GM18520 (cell line): ENCODE measurements around the gene TRPV2.

ENCODE experiments used
- ATAC-seq: cut with Tn5 transposase; IDR thresholded peaks from one replicate; pipeline ENCODE4 v1.9.1; 2021; ENCODE audit not compliant: unreplicated experiment

TRPV2 gene

DNA sequence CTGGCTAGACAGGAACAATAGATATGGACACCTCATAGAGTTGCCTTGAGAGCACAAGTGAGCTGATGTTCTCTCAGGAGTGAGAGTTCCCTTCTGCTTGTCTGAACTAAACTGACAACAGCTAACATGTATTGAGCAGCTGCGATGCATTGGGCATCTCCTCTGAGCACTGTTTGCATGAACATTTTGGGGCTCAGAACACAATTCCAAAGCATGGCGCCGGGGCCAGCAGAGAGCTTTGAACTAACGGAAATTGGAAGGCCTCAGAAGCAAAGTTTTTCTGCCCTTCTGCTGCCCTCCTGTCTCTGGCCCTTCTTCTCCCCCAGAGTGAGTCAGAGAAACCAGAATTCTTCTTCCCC lies 38.1 kb downstream of the TRPV2 start:
- no peak for ATAC-seq

DNA sequence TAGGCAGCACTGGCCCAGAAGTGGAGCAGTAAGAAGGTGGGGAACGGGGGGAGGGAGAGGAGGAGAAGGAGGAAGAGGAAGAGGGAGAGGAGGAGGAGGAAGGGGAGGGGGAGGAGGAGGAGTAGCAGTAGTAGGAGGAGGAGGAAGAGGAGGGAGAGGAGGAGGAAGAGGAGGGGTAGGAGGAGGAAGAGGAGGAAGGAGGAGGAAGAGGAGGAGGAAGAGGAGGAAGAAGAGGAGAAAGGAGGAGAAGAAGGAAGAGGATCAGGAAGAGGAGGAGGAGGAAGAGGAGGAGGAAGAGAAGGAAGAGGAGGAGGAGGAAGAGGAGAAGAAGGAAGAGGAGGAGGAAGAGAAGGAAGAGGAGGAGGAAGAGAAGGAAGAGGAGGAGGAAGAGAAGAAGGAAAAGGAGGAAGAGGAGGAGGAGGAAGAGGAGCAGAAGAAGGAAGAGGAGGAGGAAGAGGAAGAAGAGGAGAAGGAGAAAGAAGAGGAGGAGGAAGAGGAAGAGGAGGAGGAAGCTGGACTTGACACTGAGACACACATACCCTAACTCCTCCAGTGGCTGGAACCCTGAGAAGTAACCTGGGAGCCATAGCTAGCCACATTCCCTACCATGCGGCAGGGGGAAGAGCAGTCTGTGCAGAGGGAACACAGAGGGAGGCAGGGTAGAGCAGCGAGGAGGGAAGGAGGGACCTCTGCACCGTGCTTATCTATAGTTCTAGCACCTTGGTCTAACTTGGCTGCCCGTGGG lies 40.8 kb downstream of the TRPV2 start:
- no peak for ATAC-seq

DNA sequence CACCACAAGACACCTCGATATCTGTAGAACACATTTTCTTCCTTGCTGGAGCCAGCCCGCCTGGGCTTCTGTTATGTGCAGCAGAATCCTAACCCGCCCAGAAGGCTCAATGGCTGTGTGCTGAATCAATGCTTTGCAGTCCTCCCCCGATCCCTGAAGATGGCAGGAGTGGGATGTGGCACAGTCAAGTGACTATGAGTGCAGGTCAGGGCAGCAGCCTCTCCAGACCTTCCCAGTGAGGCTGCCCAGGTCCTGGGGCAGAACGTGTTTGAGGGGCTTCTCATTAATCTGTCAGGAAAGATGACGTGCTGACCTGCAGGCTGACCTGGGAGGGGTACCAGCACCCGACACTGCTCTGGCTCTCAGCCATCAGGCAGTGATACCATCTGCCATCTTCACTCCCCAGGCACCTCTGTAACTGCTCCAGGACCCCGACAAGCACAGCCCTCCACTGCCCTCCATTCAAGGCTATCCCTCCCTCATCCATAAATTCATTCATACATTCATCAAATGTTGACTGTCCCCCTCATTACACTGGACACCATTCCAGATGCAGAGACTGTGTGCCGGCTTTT lies 41.5 kb downstream of the TRPV2 start:
- ATAC-seq: no peak

DNA sequence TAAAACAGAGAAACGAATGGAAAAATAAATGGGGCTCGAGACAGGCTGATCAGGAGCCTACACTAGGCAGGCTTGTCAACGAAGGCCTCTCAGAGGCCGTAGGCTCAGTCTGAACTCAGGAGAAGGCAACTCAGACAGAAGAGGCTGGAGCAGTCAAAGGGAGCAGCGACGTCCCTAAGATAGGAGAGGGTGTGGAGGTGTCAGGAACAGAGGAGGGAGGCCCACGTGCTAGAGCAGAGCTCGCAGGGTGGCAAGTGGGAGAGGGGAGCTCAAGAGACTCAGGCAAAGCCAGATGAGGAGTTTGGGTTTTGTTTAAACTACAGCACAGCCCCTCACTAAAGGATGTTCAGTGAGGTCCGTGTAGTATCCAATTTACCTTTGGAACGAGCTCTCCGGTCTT lies 43.9 kb downstream of the TRPV2 start:
- no peak for ATAC-seq

DNA sequence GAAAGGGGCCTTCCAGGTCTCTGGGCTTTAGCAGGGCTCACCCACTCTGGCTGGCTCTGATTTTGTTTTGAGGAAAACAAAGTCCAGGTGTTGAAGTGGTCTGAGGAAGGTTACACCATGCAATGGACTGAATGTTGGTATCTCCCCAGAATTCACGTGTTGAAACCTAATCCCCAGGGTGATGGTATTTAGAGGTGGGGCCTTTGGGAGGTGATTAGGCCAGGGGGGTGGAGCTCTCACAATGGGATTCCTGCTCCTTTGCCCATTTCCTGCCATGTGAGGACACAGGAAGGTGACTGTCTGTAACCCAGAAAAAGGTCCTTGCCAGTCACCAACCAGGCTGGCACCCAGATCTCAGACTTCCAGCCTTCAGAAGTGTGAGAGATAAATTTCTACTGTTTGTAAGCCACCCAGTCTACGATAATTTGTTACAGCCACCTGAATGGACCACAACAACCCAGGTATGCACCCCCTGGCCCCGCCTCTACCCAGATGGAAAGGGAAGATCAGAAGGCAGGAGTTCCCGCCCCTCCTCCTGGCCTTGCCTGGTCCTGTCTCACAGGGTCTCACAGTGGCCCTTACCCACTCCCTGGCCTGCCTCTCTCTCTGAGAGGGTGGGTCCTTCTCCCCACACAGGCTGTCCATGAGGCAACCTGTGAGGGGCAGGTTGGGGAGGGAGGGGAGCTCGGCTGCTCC lies 44.6 kb downstream of the TRPV2 start:
- no peak for ATAC-seq

DNA sequence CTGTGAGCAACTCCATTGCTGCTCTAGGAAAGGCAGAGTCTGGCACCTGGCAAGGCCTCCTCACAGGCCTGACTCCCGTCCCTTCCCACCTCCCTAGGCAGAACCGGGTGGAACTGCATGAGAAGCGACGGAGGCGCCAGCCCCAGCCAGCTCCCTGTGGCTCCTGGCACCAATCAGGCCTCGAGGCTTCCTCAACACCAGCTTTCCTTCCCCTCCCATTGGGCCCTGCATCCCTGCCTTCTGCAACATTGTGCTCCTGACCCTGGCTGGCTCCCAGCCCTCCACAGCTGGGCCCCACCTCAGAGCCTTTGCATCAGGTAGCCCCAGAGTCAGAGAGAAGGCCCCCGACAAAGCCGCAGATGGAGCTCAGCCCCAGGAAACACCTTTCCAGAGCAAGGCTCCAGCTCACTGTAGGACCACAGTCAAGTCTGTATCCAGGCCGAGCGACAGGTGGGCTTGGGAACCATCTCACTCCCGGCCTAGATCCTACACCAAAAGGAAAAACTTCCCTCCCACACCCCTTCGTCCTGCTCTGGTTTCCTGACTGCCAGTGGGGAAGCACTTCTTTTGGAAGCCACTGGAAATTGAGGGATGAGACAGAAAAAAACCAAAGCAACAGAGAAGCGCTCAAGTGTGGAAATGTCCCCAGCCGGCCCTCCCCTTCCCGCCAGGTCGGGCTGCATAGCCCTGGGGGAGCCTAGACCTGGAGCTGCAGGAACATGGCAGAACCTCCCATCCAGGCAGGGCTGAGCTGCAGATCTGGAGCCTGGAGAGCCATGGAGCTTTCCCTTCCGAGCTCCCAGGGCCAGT lies 45.6 kb downstream of the TRPV2 start:
- no peak for ATAC-seq

DNA sequence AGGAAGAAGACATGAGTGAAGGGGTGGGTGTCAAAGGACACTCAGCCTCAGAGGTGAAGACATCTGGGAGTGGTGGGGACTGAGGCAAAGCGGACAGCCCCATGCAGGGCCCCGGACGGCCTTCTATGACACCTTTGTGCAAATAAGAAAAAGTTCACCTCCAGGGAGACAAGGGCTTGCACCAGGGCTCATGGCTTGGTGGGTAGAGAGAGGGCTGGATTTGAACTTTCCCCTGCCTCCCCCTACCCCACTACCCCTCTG lies 46.2 kb downstream of the TRPV2 start:
- no peak for ATAC-seq

DNA sequence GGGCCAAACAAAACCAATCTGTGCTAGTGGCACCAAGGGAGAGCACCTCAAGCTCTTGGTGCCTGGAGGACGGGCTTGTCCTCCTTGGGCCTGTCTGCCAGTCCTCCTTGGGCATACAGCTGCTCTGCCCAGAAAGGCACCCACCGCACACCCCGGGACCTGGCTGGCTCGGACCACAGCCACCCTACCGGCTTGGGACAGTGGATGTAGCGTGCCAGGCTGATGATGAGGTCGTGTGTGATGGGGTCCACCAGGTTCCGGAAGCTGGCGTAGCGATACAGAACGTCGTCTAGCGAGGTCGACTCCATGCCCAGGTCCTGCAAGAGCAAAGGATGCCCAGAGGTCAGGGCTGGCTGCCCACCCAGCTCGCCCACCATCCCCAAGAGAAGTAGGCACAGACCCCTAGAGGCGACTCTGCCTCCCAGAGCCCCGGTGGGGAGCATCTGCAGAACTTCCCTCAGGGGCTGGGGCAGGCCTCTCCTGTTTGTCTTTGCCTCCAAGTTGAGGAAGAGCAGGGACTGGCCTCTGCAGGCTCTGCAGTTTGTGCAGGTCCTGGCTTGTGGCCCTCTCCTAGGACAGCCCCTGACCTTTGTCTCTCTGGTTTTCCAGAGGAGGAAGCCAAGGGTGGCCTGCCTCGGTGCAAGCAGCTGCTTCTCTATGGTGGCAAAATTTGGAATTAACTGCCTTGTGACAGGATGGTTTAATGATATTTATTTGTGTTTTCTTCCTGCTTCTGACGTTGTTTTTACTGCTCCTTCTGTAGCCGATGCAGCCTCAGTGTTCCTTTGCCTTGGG lies 46.9 kb downstream of the TRPV2 start:
- ATAC-seq: no peak

DNA sequence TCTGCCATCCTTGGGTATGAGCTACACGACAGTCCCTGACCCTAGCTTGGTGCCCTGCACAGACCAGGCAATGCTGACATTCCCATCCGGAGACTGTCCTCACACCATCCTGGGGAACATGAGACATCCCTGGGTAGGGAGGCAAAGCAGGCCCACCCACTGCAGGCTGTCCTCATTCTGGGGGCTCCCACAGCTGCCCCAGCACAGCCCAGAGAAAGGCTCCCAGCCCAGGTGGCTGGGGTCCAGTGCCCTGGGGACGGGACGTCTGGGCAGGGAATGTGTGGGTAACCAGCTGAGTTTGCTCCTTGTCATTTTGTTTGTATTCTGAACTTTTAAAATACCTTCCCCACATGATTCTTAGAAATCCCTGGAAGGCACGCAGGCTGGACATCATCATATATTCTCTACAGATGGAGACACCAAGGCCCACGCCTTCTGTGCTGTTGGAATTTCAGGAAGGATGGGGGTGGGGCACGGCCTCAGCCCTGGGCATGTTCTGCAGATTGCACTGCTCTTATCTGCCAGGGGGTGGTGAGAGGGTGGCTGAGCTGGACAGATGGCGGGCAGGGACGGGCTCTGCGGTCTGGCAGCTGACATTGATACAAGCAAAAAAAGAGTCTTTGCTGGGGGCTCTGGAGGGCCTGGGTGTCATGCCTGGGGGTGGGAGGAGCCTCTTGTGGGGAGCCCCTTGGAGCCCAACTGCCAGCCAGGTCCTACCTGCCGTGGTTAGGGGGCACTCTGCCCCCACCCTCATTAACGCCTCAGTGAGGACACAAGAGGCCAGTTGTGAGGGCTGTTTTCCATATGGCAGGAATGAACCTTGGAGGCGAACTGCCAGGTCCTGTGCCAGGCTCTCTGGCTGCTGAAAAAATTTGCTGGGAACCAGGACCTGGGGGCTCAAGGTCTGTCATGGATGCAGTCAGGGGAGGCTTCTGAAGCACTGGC lies 48.3 kb downstream of the TRPV2 start:
- no peak for ATAC-seq

DNA sequence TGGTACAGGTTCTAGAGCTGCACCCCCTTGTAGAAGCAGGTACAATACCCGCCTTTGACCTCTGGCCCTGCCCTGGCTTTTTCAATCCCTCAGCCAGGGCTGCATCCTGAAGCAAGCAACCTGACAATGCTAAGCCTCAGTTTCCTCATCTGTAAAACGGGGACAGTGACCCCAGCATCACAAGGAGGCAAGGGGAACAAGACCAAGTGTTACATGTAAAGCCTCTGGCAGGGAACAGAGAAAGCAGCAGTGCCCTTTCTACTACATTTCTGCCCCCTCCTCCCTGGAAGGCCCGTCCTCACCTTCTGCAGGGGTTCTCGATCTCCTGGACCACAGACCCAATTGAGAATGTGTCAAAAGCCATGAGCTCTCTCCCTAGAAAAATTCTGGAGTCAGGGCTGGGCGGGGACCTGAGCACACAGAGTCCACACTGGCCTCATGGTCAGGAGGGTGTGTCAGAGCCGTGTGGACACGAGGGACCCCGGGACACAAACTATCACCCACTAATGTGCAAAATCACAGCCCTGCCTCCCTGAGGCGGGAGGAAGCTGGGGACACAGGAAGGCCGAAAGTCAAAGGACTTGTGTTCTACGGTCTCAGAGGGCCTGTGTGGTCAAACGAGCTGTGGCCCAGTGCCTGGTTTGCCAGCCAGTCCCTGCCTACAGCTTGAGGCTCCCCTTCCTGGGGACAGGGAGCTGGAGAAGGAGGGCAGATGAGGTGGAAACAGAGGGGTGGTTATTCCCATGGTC lies 49.1 kb downstream of the TRPV2 start:
- ATAC-seq: no peak

DNA sequence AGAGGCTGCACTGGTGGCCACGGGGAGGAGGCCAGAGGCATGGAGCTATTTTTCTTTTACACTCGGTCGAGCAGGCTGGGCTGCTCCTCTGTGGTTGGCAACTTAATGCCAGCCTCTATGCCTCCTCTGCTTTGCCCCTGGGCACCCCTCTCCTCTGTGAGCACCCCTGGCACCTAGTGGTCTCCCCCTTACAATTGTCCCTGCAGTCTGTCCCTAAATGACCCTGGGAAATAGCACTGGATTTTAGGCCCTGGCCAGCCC lies 49.6 kb downstream of the TRPV2 start:
- ATAC-seq: no peak

DNA sequence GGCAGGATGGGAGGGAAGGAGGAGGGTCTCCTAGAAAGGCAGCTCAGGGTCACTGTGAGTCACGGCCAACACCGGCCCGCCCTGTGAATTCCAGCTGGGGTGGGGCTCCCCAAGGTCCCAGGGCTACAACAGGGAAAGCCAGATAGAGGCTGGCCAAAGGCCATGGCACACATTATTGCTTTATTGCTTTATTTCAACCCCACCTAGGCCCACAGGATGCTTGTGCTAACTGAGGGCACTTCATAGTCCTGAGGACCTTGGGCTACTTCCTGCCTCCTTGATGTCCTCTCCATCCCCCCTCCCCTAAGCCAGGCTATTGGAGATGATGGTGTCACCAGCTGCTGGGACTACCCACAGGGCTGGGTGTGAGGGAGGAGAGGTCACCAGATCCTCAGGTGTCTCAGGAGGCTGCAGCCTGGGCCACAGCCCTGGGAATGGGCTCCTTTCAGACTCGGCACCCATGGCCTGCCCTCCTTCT lies 50.5 kb downstream of the TRPV2 start:
- ATAC-seq: no peak

DNA sequence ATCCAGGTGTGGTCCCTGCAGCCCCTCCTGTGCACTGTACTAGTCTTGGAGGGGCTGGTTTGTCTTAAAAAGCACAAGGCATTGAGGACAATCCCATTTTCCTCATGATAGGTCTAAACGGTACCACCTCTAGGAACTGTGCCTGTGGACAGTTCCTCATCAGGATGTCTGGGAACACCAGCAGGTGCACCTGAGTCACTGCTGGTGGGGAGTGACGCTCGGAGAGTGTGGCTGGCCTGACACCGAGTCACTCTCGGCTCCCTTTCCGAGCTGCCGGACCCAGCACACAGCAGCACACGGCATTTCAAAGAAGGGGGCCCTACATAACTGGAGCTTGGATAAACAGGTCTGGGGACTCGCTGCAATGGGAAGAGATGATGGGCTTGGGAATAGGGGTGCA lies 51.0 kb downstream of the TRPV2 start:
- no peak for ATAC-seq

DNA sequence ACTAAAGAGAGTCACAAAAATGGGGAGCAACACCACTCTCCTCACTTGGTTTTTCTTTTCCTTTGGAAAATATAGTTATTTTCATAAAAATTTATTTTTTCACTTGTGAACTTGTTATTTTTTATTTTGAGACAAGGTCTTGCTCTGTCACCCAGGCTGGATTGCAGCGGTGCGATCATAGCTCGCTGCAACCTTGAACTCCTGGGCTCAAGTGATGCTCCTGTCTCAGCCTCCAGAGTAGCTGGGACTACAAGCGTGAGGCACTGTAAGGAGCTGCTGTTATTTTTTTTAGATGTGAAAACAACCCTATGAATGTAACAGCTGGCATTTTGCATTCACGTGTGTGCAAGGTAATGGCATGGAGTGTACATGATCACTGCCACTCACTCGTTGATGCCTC lies 51.7 kb downstream of the TRPV2 start:
- no peak for ATAC-seq

DNA sequence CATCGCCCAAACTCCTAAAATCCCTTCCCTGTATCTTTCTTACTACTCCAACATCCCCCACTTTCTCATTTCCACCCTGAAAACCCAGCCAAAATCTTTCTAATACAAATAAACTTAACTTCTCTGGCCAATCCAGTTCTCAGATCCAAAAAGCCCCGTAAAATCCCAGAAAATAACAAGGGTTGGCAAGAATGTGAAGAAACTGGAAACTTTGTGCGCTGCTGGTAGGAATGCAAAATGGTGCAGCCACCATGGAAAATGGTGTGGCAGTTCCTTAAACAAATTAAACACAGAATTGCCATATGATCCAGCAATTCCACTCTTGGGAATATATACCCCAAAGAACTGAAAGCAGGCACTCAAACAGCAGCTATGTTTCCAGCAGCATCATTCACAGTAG lies 52.5 kb downstream of the TRPV2 start:
- ATAC-seq: no peak

DNA sequence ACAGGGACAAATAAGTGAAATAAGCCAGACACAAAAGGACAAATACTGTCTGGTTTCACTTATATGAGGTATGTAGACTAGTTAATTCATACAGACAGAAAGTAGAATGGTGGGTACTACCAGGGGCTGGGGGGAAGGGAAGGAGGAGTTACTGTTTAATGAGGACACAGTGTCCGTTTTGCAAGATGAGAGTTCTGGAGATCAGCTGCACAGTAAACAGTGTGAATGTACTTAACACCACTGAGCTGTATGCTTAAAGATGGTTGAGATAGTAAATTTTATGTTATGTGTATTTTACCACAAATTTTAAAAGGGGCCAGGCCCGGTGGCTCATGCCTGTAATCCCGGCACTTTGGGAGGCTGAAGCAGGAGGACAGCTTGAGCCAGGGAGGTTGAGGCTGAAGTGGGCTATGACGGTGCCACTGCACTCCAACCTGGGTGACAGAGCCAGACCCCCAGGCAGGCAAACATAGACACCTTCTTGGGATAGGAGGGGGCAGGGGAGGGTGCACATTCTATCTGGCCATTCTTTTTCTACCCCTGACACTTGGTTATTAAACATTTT lies 53.1 kb downstream of the TRPV2 start:
- ATAC-seq: no peak

DNA sequence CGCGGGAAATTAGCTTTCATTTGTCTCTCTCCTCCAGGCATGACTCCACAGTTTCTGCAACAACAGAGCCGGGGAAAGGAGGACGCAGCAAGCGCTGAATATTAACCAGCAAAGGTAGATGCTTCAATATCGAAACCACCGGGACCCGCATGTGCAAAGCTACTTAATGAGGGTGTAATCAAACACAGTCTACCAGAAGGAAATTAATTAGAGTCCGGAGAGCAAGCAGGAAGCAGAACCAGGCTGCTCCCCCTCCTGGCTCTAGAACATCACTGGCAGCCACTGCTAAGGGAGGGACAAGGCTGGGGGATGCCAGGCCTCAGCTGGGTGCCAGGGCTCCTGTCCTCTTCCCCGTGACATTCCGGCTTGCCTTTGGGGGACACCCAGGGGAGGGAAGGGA lies 54.9 kb downstream of the TRPV2 start:
- ATAC-seq: no peak

DNA sequence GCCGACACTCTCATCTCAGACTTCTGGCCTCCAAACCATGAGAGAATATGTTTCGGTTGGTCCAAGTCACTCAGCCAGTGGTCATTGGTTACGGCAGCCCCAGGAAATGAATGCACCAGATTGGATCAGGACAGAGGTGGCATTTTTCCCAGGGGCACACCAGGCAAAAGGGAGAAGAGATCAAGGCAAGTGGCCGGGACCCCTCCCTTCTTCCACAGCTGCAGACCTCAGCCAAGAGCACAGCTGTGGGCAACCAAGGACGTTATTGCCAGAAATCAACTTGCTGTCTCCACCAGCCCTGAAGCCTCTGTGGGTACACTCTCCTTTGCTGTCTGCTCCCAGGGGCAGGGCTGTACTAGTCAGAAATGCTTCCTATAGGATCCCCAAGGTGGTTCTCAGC lies 55.9 kb downstream of the TRPV2 start:
- no peak for ATAC-seq

DNA sequence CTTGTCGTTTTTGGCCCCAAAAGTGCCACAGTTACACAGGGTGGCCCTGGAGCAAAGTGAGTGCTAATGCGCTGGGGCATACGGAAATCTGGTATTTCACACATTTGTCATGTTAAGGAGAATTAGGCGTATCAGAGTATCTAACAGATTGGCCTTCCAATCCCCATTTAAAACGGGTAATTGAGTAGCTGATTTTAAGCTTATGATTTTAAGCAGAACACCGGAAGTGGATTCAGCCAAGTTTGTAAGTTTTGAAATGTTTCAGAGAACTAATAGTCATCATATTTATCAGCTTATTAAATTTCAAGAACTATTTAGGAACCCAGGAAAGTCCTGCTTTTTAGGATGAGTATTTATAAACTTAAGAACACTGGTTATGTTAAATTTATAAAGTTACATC lies 57.2 kb downstream of the TRPV2 start:
- no peak for ATAC-seq
